OCI-LY3 (cell line): ENCODE measurements around the gene TMCC1.

Source experiments
- H2AFZ ChIP-seq: fragments of 200-600, 300-600 bp; shearing (Covaris generic); 2 replicates; pipeline ENCODE4 v1.6.0; 2014; ENCODE audit warnings: antibody characterized with exemption, low read depth, low read length
- H3K27ac ChIP-seq: fragments of 200-600, 300-600 bp; sonication (generic); 2 replicates; pipeline ENCODE4 v1.5.1; 2014; ENCODE audit warnings: mild to moderate bottlenecking, low read length, moderate library complexity, mixed read lengths
- H3K27me3 ChIP-seq: fragments of 200-600, 300-600 bp; sonication (generic); 2 replicates; pipeline ENCODE4 v1.6.1; 2014; ENCODE audit warnings: low read depth, low read length, mixed read lengths
- H3K36me3 ChIP-seq: fragments of 200-600, 300-600 bp; sonication (generic); replicated peaks from 2 replicates; pipeline ENCODE3; 2014; ENCODE audit warnings: low read depth, low read length, mixed read lengths
- H3K4me1 ChIP-seq: fragments of 300-600, 200-600 bp; sonication (generic); 2 replicates; pipeline ENCODE4 v1.6.1; 2014; ENCODE audit warnings: low read length, mixed read lengths
- H3K4me2 ChIP-seq: fragments of 200-600, 300-600 bp; sonication (generic); 2 replicates; pipeline ENCODE4 v1.6.1; 2014; ENCODE audit warnings: low read length, mixed read lengths
- H3K4me3 ChIP-seq: fragments of 300-600, 200-600 bp; sonication (generic); 2 replicates; pipeline ENCODE4 v1.5.1; 2014; ENCODE audit warnings: antibody characterized with exemption, mild to moderate bottlenecking, low read length, moderate library complexity
- H3K79me2 ChIP-seq: fragments of 300-600, 200-600 bp; shearing (Covaris generic); 2 replicates; pipeline ENCODE4 v1.6.1; 2014; ENCODE audit warnings: mild to moderate bottlenecking, low read length, mixed read lengths
- H3K9ac ChIP-seq: fragments of 300-600, 200-600 bp; shearing (Covaris generic); 2 replicates; pipeline ENCODE4 v1.6.0; 2014; ENCODE audit warnings: mild to moderate bottlenecking, low read length, moderate library complexity
- H3K9me3 ChIP-seq: fragments of 200-600, 300-600 bp; shearing (Covaris generic); 2 replicates; pipeline ENCODE4 v1.6.1; 2014; ENCODE audit warnings: low read length, mixed read lengths; ENCODE audit not compliant: insufficient read depth
- H4K20me1 ChIP-seq: fragments of 200-600, 300-600 bp; sonication (generic); 2 replicates; pipeline ENCODE4 v1.6.1; 2016; ENCODE audit warnings: low read length, mixed read lengths; ENCODE audit not compliant: insufficient read depth
- CTCF ChIP-seq: fragments of 200-600, 300-600 bp; sonication (generic); IDR thresholded peaks from 2 replicates; pipeline ENCODE4 v1.5.1; 2014; ENCODE audit warnings: antibody characterized with exemption, low read length, low read depth
- EZH2phosphoT487 ChIP-seq: fragments of 200-600 bp; shearing (Covaris generic); IDR thresholded peaks from 2 replicates; pipeline ENCODE4 v1.6.1; 2018; ENCODE audit warnings: antibody characterized with exemption, mixed run types, low read depth

TMCC1 gene

GRCh38 chr3:129749692-129750091 is 143.8 kb downstream of the TMCC1 start:
- H2AFZ ChIP-seq, result no peak overlapping the region
- peaks cover 8% of the 10 kb centered on the region for H3K4me1 ChIP-seq
- H3K4me3 ChIP-seq, result no peak overlapping the region
- H3K79me2 ChIP-seq, result no peaks in the 10 kb centered on the region
- H3K27me3 ChIP-seq, result no peaks in the 10 kb centered on the region
- TF ChIP-seq EZH2phosphoT487, result no peak
- no peak for TF ChIP-seq CTCF
- no peak overlapping the region for H3K4me2 ChIP-seq
- H3K9ac ChIP-seq, result no peak overlapping the region
- peaks cover 13% of the 10 kb centered on the region for H3K9me3 ChIP-seq
- no peak overlapping the region for H3K27ac ChIP-seq
- H3K36me3 ChIP-seq, result peaks cover 8% of the 10 kb centered on the region
- H4K20me1 ChIP-seq, result no peaks in the 10 kb centered on the region

DNA sequence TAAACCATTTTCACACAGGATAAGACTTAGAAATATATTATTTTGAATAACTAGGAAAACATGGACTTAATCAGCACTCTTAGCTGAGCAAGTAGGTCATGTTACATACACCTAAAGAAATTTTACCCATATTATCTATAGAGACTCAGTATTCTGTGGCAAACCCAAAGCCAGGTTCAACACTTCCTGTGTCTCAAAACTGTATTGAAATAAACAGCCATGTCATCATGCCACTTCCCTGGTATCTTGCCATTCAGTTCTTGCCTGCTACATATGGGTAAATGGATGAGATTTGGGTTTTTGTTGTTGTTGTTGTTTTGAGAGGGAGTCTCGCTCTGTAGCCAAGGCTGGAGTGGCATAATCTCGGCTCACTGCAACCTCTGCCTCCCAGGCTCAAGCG is 145.5 kb downstream of the TMCC1 start:
- no peak overlapping the region for H3K4me2 ChIP-seq

DNA sequence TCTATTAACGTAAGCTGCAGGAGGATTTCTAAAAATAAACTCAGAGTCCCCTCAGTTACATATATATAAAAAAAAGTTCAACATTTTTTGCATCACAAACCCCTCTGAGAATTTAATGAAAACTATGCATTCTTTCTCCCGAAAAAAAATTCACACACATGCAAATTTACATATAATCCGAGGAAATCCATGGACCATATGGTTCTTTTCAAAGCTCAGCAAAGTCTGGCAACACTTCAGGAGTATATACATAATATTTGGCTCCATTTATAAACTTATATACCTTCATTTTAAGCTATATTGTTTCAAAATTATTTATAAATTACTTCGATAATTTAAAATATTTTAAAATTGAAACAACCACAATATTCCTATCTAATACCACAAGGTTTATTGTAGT is 146.4 kb downstream of the TMCC1 start:
- Histone ChIP-seq H3K4me3 (no peak overlapping the region), H3K4me1 (peaks cover 8% of the 10 kb centered on the region), H3K27ac (no peak overlapping the region), H3K27me3 (no peaks in the 10 kb centered on the region), H3K4me2 (no peak overlapping the region), H3K36me3 (no peaks in the 10 kb centered on the region), H3K9me3 (no peaks in the 10 kb centered on the region), H4K20me1 (no peaks in the 10 kb centered on the region), H3K9ac (no peak overlapping the region), H3K79me2 (no peaks in the 10 kb centered on the region), H2AFZ (no peak overlapping the region)
- TF ChIP-seq EZH2phosphoT487 (no peak), CTCF (no peak)

More for the DNA sequence above, 145.5 kb downstream of the TMCC1 start:
- H3K27ac ChIP-seq, result no peak overlapping the region
- no peak overlapping the region for H3K4me3 ChIP-seq
- H3K9ac ChIP-seq, result no peak overlapping the region
- peaks cover 8% of the 10 kb centered on the region for H3K4me1 ChIP-seq
- H3K36me3 ChIP-seq, result peaks cover 5% of the 10 kb centered on the region
- TF ChIP-seq EZH2phosphoT487 (no peak), CTCF (no peak)
- H3K79me2 ChIP-seq, result no peaks in the 10 kb centered on the region
- H3K27me3 ChIP-seq, result no peaks in the 10 kb centered on the region
- H2AFZ ChIP-seq, result no peak overlapping the region
- H4K20me1 ChIP-seq, result no peaks in the 10 kb centered on the region
- peaks cover 7% of the 10 kb centered on the region for H3K9me3 ChIP-seq

DNA sequence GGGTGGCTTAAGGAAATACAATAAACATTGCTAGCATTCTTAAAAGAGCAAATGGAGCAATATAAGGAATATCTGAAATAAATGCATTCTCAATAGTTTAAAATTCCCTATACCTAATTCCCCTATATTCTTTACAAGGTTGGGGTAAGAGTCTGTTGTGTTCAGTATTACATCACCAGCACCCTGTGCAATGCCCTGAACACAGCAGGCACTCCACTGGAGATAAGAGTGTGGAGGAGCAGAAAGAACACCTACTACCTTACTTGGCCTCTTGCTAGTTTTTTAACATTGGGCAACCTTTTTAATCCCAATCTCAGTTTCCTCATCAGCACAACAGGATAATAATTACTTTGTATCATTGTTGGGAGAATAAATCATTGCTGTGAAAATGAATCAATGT is 146.9 kb downstream of the TMCC1 start:
- no peak overlapping the region for H3K27ac ChIP-seq
- H3K9me3 ChIP-seq, result no peaks in the 10 kb centered on the region
- H3K4me3 ChIP-seq, result no peak overlapping the region
- no peaks in the 10 kb centered on the region for H3K27me3 ChIP-seq
- TF ChIP-seq EZH2phosphoT487 (no peak), CTCF (no peak)
- H3K36me3 ChIP-seq, result no peaks in the 10 kb centered on the region
- H3K4me2 ChIP-seq, result no peak overlapping the region
- H2AFZ ChIP-seq, result no peak overlapping the region
- H3K9ac ChIP-seq, result no peak overlapping the region
- no peaks in the 10 kb centered on the region for H3K79me2 ChIP-seq
- peaks cover 8% of the 10 kb centered on the region for H3K4me1 ChIP-seq
- no peaks in the 10 kb centered on the region for H4K20me1 ChIP-seq
